Astrocyte (in vitro differentiated cells and primary cell): ENCODE measurements around the gene CCDC91. TPM values are rescaled to one million over a fixed set of nuclear protein-coding genes. Genes with fewer than 3 reads are reported as not detected.

Source experiments
- DNase-seq: peaks from one replicate; pipeline ENCODE4 v3.0.0-alpha.2; 2010; ENCODE audit warnings: low read depth
- FAIRE-seq: peaks from 2 replicates; lab custom pipeline; 2011; peaks lifted over from hg19 to GRCh38; lab: Jason Lieb, UNC
- H2AFZ ChIP-seq: 2 replicates; pipeline ENCODE4 v1.6.0; 2012; ENCODE audit warnings: low read depth, low read length, inconsistent platforms
- H3K27ac ChIP-seq: 2 replicates; pipeline ENCODE4 v1.5.1; 2011; ENCODE audit warnings: low read depth, low read length, inconsistent platforms
- H3K27me3 ChIP-seq: 2 replicates; pipeline ENCODE4 v1.6.0; 2011; ENCODE audit warnings: low read length, inconsistent platforms; ENCODE audit not compliant: insufficient read depth
- H3K36me3 ChIP-seq: 2 replicates; pipeline ENCODE4 v1.5.1; 2011; ENCODE audit warnings: low read length, inconsistent platforms; ENCODE audit not compliant: insufficient read depth
- H3K4me1 ChIP-seq: 2 replicates; pipeline ENCODE4 v1.5.1; 2011; ENCODE audit warnings: low read length, inconsistent platforms; ENCODE audit not compliant: insufficient read depth
- H3K4me2 ChIP-seq: 2 replicates; pipeline ENCODE4 v1.6.0; 2012; ENCODE audit warnings: low read length, inconsistent platforms
- H3K4me3 ChIP-seq: 2 replicates; pipeline ENCODE4 v1.5.1; 2011; ENCODE audit warnings: low read depth, mild to moderate bottlenecking, low read length, inconsistent platforms; ENCODE audit not compliant: insufficient read depth
- H3K79me2 ChIP-seq: 2 replicates; pipeline ENCODE4 v1.6.0; 2012; ENCODE audit warnings: mild to moderate bottlenecking, low read length, inconsistent platforms; ENCODE audit not compliant: insufficient read depth
- H3K9ac ChIP-seq: 2 replicates; pipeline ENCODE4 v1.6.0; 2012; ENCODE audit warnings: mild to moderate bottlenecking, low read length, inconsistent platforms
- H3K9me3 ChIP-seq: 2 replicates; pipeline ENCODE4 v1.5.1; 2012; ENCODE audit warnings: low read depth, mild to moderate bottlenecking, low read length, inconsistent platforms; ENCODE audit not compliant: insufficient read depth
- H4K20me1 ChIP-seq: 2 replicates; pipeline ENCODE4 v1.6.0; 2012; ENCODE audit warnings: low read length, inconsistent platforms; ENCODE audit not compliant: insufficient read depth
- H3K27ac Mint-ChIP-seq: one replicate; pipeline ENCODE4 v1.8.0; 2021; ENCODE audit warnings: mild to moderate bottlenecking, mixed read lengths; ENCODE audit not compliant: unreplicated experiment
- H3K27me3 Mint-ChIP-seq: one replicate; pipeline ENCODE4 v1.8.0; 2021; ENCODE audit warnings: low read depth, mixed read lengths; ENCODE audit not compliant: unreplicated experiment
- H3K36me3 Mint-ChIP-seq: one replicate; pipeline ENCODE4 v1.8.0; 2021; ENCODE audit warnings: low read depth, mixed read lengths; ENCODE audit not compliant: unreplicated experiment
- H3K4me1 Mint-ChIP-seq: one replicate; pipeline ENCODE4 v1.8.0; 2021; ENCODE audit warnings: low read depth, mixed read lengths; ENCODE audit not compliant: unreplicated experiment
- H3K4me3 Mint-ChIP-seq: one replicate; pipeline ENCODE4 v1.8.0; 2021; ENCODE audit warnings: mild to moderate bottlenecking, moderate library complexity, mixed read lengths; ENCODE audit not compliant: unreplicated experiment
- H3K9me3 Mint-ChIP-seq: one replicate; pipeline ENCODE4 v1.8.0; 2021; ENCODE audit warnings: mild to moderate bottlenecking, mixed read lengths; ENCODE audit not compliant: unreplicated experiment
- CTCF ChIP-seq: IDR thresholded peaks from 2 replicates; pipeline ENCODE4 v1.5.1; 2011; ENCODE audit warnings: low read depth, mild to moderate bottlenecking, inconsistent platforms, low read length, moderate library complexity; ENCODE audit not compliant: insufficient read depth
- EZH2 ChIP-seq: IDR thresholded peaks from 2 replicates; pipeline ENCODE4 v1.6.1; 2012; ENCODE audit warnings: mild to moderate bottlenecking, low read length, inconsistent platforms; ENCODE audit not compliant: insufficient read depth
- total RNA-seq: library from RNA; stranded (reverse); gene quantifications from 2 replicates; pipeline ENCODE4 v1.2.1, GENCODE V29; 2021

The CCDC91 gene
- total RNA-seq, 1 donor from 2014 or later, result 19.3 TPM

GRCh38 chr12:28202374-28203130 is 12.3 kb downstream of the CCDC91 start:
- no peaks in the 10 kb centered on the region for H4K20me1 ChIP-seq
- TF ChIP-seq CTCF (no peak), EZH2 (no peak)
- no peak overlapping the region for H3K27ac ChIP-seq
- H2AFZ ChIP-seq, result no peak overlapping the region
- H3K27me3 ChIP-seq, result no peaks in the 10 kb centered on the region
- no peaks in the 10 kb centered on the region for H3K27me3 Mint-ChIP-seq
- H3K4me1 ChIP-seq, result no peaks in the 10 kb centered on the region
- H3K9me3 Mint-ChIP-seq, result no peaks in the 10 kb centered on the region
- no peaks in the 10 kb centered on the region for H3K9me3 ChIP-seq
- peaks cover 3% of the 10 kb centered on the region for H3K4me1 Mint-ChIP-seq
- H3K79me2 ChIP-seq, result peaks cover 14% of the 10 kb centered on the region
- no peak for FAIRE-seq
- no peak overlapping the region for H3K27ac Mint-ChIP-seq
- H3K4me3 ChIP-seq, result no peak overlapping the region
- no peak overlapping the region for H3K4me3 Mint-ChIP-seq
- peaks cover 4% of the 10 kb centered on the region for H3K36me3 Mint-ChIP-seq
- no peak for DNase-seq
- H3K36me3 ChIP-seq, result no peaks in the 10 kb centered on the region
- H3K4me2 ChIP-seq, result no peak overlapping the region
- no peak overlapping the region for H3K9ac ChIP-seq

GRCh38 chr12:28209782-28210181 is 19.5 kb downstream of the CCDC91 start:
- no peak overlapping the region for H3K9ac ChIP-seq
- H3K4me1 Mint-ChIP-seq, result peaks cover 3% of the 10 kb centered on the region
- H3K79me2 ChIP-seq, result no peaks in the 10 kb centered on the region
- H3K4me2 ChIP-seq, result no peak overlapping the region
- no peak overlapping the region for H3K27ac ChIP-seq
- no peaks in the 10 kb centered on the region for H3K4me1 ChIP-seq
- FAIRE-seq, result no peak
- no peak overlapping the region for H3K27ac Mint-ChIP-seq
- no peak overlapping the region for H3K4me3 ChIP-seq
- H3K4me3 Mint-ChIP-seq, result no peak overlapping the region
- H3K27me3 Mint-ChIP-seq, result no peaks in the 10 kb centered on the region
- peaks cover 7% of the 10 kb centered on the region for H3K36me3 Mint-ChIP-seq
- peaks cover 3% of the 10 kb centered on the region for H3K36me3 ChIP-seq
- no peak for DNase-seq
- H3K9me3 ChIP-seq, result no peaks in the 10 kb centered on the region
- no peaks in the 10 kb centered on the region for H4K20me1 ChIP-seq
- H3K27me3 ChIP-seq, result no peaks in the 10 kb centered on the region
- H3K9me3 Mint-ChIP-seq, result peaks cover 10% of the 10 kb centered on the region
- no peak for TF ChIP-seq EZH2
- no peak for TF ChIP-seq CTCF
- no peak overlapping the region for H2AFZ ChIP-seq

GRCh38 chr12:28212182-28212581 is 21.9 kb downstream of the CCDC91 start:
- no peak overlapping the region for H3K9ac ChIP-seq
- peaks cover 10% of the 10 kb centered on the region for H3K9me3 Mint-ChIP-seq
- H3K27ac ChIP-seq, result no peak overlapping the region
- H3K36me3 Mint-ChIP-seq, result peaks cover 7% of the 10 kb centered on the region
- FAIRE-seq (no peak), DNase-seq (no peak)
- H3K36me3 ChIP-seq, result peaks cover 3% of the 10 kb centered on the region
- no peaks in the 10 kb centered on the region for H3K4me1 Mint-ChIP-seq
- H3K4me3 ChIP-seq, result no peak overlapping the region
- H3K27me3 Mint-ChIP-seq, result no peaks in the 10 kb centered on the region
- no peaks in the 10 kb centered on the region for H3K79me2 ChIP-seq
- no peak overlapping the region for H3K4me2 ChIP-seq
- no peak overlapping the region for H3K4me3 Mint-ChIP-seq
- no peaks in the 10 kb centered on the region for H3K9me3 ChIP-seq
- no peak for TF ChIP-seq CTCF
- TF ChIP-seq EZH2, result no peak
- H2AFZ ChIP-seq, result no peak overlapping the region
- H4K20me1 ChIP-seq, result no peaks in the 10 kb centered on the region
- no peaks in the 10 kb centered on the region for H3K27me3 ChIP-seq
- no peak overlapping the region for H3K27ac Mint-ChIP-seq
- no peaks in the 10 kb centered on the region for H3K4me1 ChIP-seq
